Fibroblast of lung (primary cell): ENCODE measurements around the gene CARD10. TPM values are rescaled to one million over a fixed set of nuclear protein-coding genes. Genes with fewer than 3 reads are reported as not detected.
"Not testable (repeated sequence)": the region's sequence is repeated elsewhere in the genome, so short reads cannot be mapped to it uniquely, and the experiment has no call there.

ENCODE experiments used
- DNase-seq, 2 donors: peaks; one replicate each; pipeline versions ENCODE4 v3.0.0 to v3.0.0-alpha.2; 2010; ENCODE audit warnings: low read depth in 2 of 2
- H2AFZ ChIP-seq: 2 replicates; pipeline ENCODE4 v1.5.1; 2012; ENCODE audit warnings: low read length, control low read depth, inconsistent platforms
- H3K27ac ChIP-seq: 2 replicates; pipeline ENCODE4 v1.5.1; 2011; ENCODE audit warnings: low read length, control low read depth; ENCODE audit not compliant: insufficient read depth
- H3K27me3 ChIP-seq: 2 replicates; pipeline ENCODE4 v1.5.1; 2011; ENCODE audit warnings: mild to moderate bottlenecking, low read length; ENCODE audit not compliant: control insufficient read depth, insufficient read depth
- H3K36me3 ChIP-seq: 2 replicates; pipeline ENCODE4 v1.5.1; 2011; ENCODE audit warnings: low read length; ENCODE audit not compliant: control insufficient read depth, insufficient read depth
- H3K4me1 ChIP-seq: 2 replicates; pipeline ENCODE4 v1.5.1; 2011; ENCODE audit warnings: low read length; ENCODE audit not compliant: control insufficient read depth, insufficient read depth; ENCODE audit errors: extremely low read depth
- H3K4me2 ChIP-seq: 2 replicates; pipeline ENCODE4 v1.5.1; 2011; ENCODE audit warnings: low read length, control low read depth; ENCODE audit not compliant: insufficient read depth; ENCODE audit errors: extremely low read depth
- H3K4me3 ChIP-seq, 4 experiments: fragments of 200-600 bp in 1 of 4; sonication (generic) in 1 of 4; replicated peaks in 1 of 4; 2 replicates each; pipeline ENCODE4 v1.5.1; 2011 to 2016; ENCODE audit warnings: low read length in 4 of 4, low read depth in 3 of 4, mild to moderate bottlenecking in 3 of 4, control low read depth in 2 of 4, inconsistent platforms in 1 of 4, mixed read lengths in 1 of 4; ENCODE audit not compliant: insufficient read depth in 1 of 4; ENCODE audit errors: control extremely low read depth in 1 of 4
- H3K79me2 ChIP-seq: 2 replicates; pipeline ENCODE4 v1.5.1; 2012; ENCODE audit warnings: mild to moderate bottlenecking, low read length, inconsistent platforms; ENCODE audit not compliant: control insufficient read depth, insufficient read depth
- H3K9ac ChIP-seq: 2 replicates; pipeline ENCODE4 v1.5.1; 2011; ENCODE audit warnings: mild to moderate bottlenecking, low read length, control low read depth; ENCODE audit not compliant: insufficient read depth
- H3K9me3 ChIP-seq: 2 replicates; pipeline ENCODE4 v1.5.1; 2012; ENCODE audit warnings: low read depth, low read length; ENCODE audit not compliant: control insufficient read depth, insufficient read depth
- H4K20me1 ChIP-seq: 2 replicates; pipeline ENCODE4 v1.5.1; 2011; ENCODE audit warnings: low read length; ENCODE audit not compliant: control insufficient read depth, insufficient read depth; ENCODE audit errors: extremely low read depth
- EZH2 ChIP-seq: IDR thresholded peaks from 2 replicates; pipeline ENCODE4 v1.5.1; 2012; ENCODE audit warnings: low read length, control low read depth, mild to moderate bottlenecking; ENCODE audit errors: missing control alignments
- polyA plus RNA-seq, 2 donors: library from polyadenylated mRNA; depleted of rRNA in 1 of 2; stranded (reverse) in 1 of 2; unstranded in 1 of 2; fragments of >200 nt; gene quantifications; 2 replicates each; pipeline ENCODE4 v1.2.1, GENCODE V29; 2011 to 2012; ENCODE audit warnings: missing spikeins in 1 of 2
- total RNA-seq: library from RNA; depleted of rRNA; stranded (reverse); fragments of >200 nt; gene quantifications from 2 replicates; pipeline ENCODE4 v1.2.1, GENCODE V29; 2014
- TF ChIP-seq, protein P1 (sequence below), 2 donors: IDR thresholded peaks in 1 of 2; conservative IDR thresholded peaks in 1 of 2; 1 replicate in 1 of 2; 2 replicates in 1 of 2; pipeline ENCODE4 v1.5.1; 2011 to 2012; ENCODE audit warnings: low read length in 2 of 2, control low read depth in 1 of 2, inconsistent platforms in 1 of 2, low read depth in 1 of 2, mild to moderate bottlenecking in 1 of 2

The CARD10 gene
- total and polyA plus RNA-seq, 2 donors (not counting 1 experiment from before 2014, with no cell fraction given): 1.6 to 2.3 TPM

GRCh38 chr22:37544955-37545702 lies 25.9 kb upstream of the CARD10 start:
- Histone ChIP-seq H4K20me1 (no peaks in the 10 kb centered on the region), H3K27me3 (no peaks in the 10 kb centered on the region), H2AFZ (no peak overlapping the region), H3K9me3 (no peaks in the 10 kb centered on the region), H3K36me3 (no peaks in the 10 kb centered on the region), H3K27ac (peak overlapping the region; percentile 82), H3K4me1 (peaks cover 25% of the 10 kb centered on the region), H3K4me2 (peak overlapping the region; percentile 39), H3K4me3 (peak overlapping the region in 1 of 4 experiments; percentile 45), H3K9ac (peak overlapping the region; percentile 57), H3K79me2 (no peaks in the 10 kb centered on the region)
- TF ChIP-seq EZH2: no peak
- TF ChIP-seq, protein P1, sequence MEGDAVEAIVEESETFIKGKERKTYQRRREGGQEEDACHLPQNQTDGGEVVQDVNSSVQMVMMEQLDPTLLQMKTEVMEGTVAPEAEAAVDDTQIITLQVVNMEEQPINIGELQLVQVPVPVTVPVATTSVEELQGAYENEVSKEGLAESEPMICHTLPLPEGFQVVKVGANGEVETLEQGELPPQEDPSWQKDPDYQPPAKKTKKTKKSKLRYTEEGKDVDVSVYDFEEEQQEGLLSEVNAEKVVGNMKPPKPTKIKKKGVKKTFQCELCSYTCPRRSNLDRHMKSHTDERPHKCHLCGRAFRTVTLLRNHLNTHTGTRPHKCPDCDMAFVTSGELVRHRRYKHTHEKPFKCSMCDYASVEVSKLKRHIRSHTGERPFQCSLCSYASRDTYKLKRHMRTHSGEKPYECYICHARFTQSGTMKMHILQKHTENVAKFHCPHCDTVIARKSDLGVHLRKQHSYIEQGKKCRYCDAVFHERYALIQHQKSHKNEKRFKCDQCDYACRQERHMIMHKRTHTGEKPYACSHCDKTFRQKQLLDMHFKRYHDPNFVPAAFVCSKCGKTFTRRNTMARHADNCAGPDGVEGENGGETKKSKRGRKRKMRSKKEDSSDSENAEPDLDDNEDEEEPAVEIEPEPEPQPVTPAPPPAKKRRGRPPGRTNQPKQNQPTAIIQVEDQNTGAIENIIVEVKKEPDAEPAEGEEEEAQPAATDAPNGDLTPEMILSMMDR (conservative IDR thresholded peaks at IDR 0.05 in 1 of 2, IDR thresholded peaks at IDR 0.05 in 1 of 2; ENCODE audit: low read depth in 1 of 2, low read length in 2 of 2): peak; percentile 82 to 83
- peak; percentile 44 to 65 for DNase-seq

GRCh38 chr22:37542959-37543358 lies 23.7 kb upstream of the CARD10 start:
- Histone ChIP-seq H3K9ac (peak overlapping the region; percentile 4), H3K36me3 (no peaks in the 10 kb centered on the region), H3K27me3 (no peaks in the 10 kb centered on the region), H4K20me1 (no peaks in the 10 kb centered on the region), H3K4me1 (peaks cover 21% of the 10 kb centered on the region), H2AFZ (no peak overlapping the region), H3K9me3 (no peaks in the 10 kb centered on the region), H3K4me3 (no peak overlapping the region), H3K4me2 (no peak overlapping the region), H3K79me2 (no peaks in the 10 kb centered on the region), H3K27ac (no peak overlapping the region)
- TF ChIP-seq, protein P1 (conservative IDR thresholded peaks at IDR 0.05 in 1 of 2, IDR thresholded peaks at IDR 0.05 in 1 of 2; ENCODE audit: low read depth in 1 of 2, low read length in 2 of 2): no peak
- no peak for TF ChIP-seq EZH2
- DNase-seq: no peak

DNA sequence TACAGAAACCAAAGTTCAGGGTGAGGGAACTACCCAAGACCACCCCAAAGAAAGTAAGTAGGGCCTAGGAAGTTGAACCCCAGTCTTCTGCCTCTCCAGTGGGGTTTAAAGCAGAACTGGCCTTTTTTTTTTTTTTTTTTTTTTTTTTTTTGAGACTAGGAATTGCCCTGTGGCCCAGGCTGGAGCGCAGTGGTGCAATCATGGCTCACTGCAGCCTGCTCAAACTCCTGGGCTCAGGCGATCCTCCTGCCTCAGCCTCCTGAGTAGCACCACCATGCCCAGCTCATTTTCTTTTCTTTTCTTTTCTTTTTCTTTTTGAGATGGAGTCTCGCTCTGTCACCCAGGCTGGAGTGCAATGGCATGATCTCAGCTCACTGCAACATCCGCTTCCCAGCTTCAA lies 23.2 kb upstream of the CARD10 start:
- DNase-seq, H3K9ac ChIP-seq, H3K36me3 ChIP-seq, H3K27ac ChIP-seq, H3K4me2 ChIP-seq, H3K27me3 ChIP-seq, H4K20me1 ChIP-seq, H3K9me3 ChIP-seq, H2AFZ ChIP-seq, H3K4me3 ChIP-seq, H3K79me2 ChIP-seq: not testable (repeated sequence)
- peaks cover 19% of the 10 kb centered on the region for H3K4me1 ChIP-seq

DNA sequence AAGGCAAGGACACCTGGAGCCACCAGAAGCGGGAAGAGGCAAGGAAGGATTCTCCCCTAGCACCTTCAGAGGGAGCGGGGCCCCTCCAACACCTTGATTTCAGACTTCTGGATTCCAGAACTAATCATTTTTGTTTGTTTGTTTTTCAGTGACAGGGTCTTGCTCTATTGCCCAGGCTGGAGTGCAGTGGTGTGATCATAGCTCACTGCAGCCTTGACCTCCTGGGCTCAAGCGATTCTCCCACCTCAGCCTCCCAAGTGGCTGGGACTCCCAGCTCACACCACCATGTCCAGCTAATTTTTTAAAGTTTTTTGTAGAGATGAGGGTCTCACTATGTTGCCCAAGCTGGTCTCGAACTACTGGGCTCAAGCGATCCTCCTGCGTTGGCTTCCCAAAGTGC lies 20.6 kb upstream of the CARD10 start:
- not testable (repeated sequence) for H3K27ac ChIP-seq, H3K79me2 ChIP-seq, H3K9me3 ChIP-seq, H3K27me3 ChIP-seq, H3K36me3 ChIP-seq, DNase-seq, H3K4me2 ChIP-seq, H3K4me3 ChIP-seq, H4K20me1 ChIP-seq, H2AFZ ChIP-seq, H3K9ac ChIP-seq, H3K4me1 ChIP-seq
